ENCODE measurements around the gene HOXB3. TPM values are rescaled to one million over a fixed set of nuclear protein-coding genes. Genes with fewer than 3 reads are reported as not detected.

HOXB3 gene
- total and polyA plus RNA-seq, 2 of the 4 experiments (the other 2 are of a cell fraction), result 6.3 to 59.6 TPM

- peak overlapping the region; percentile 97 for H3K9ac ChIP-seq (ENCODE audit: low read depth, low read length)
- H3K18ac ChIP-seq (ENCODE audit: low read depth, low read length), result peak overlapping the region; percentile 58
- peak; percentile 9 for ATAC-seq (ENCODE audit: low read depth)
- peak; percentile 83 for DNase-seq
- H3K36me3 ChIP-seq (ENCODE audit: control insufficient read depth, insufficient read depth, low read length), result peaks cover 41% of the 10 kb centered on the region
- H3K79me1 ChIP-seq (ENCODE audit: low read depth in 1 of 2, low read length in 2 of 2), result no peaks in the 10 kb centered on the region
- H4K20me1 ChIP-seq (ENCODE audit: insufficient read depth, low read length), result peaks cover 5% of the 10 kb centered on the region
- H4K8ac ChIP-seq (ENCODE audit: low read depth in 2 of 2, low read length in 2 of 2), result peak overlapping the region; percentile 93 to 96
- H3K27me3 ChIP-seq (ENCODE audit: control insufficient read depth, insufficient read depth, low read length), result no peaks in the 10 kb centered on the region
- H2AFZ ChIP-seq (replicated peaks; ENCODE audit: low read length, poor library complexity), result no peak overlapping the region
- H3K4ac ChIP-seq (ENCODE audit: low read depth, low read length), result peak overlapping the region; percentile 99
- in situ Hi-C loops (cut with MboI; ENCODE audit: low sequenced_read_pairs), result no loop called here
- H2BK120ac ChIP-seq (ENCODE audit: low read depth, low read length), result peak overlapping the region; percentile 93
- CTCF ChIA-PET, result interaction anchor here (0.6 kb wide), 1 partner anchor 1456 kb away, joined by 3 read pairs; no protein-coding TSS in a partner anchor
- peaks cover 16% of the 10 kb centered on the region for H3K4me1 ChIP-seq (ENCODE audit: control insufficient read depth, insufficient read depth, low read length)
- POLR2A ChIA-PET (ENCODE audit: unreplicated experiment), result interaction anchor here (1.0 to 1.3 kb wide), 3 partner anchors 11 to 30 kb away, joined by 3 to 5 read pairs (median 4); no protein-coding TSS in a partner anchor
- H3K4me2 ChIP-seq (ENCODE audit: low read depth, low read length), result peak overlapping the region; percentile 96
- H3K9me3 ChIP-seq (ENCODE audit: control insufficient read depth, insufficient read depth, low read length), result no peaks in the 10 kb centered on the region
- H3K56ac ChIP-seq (ENCODE audit: extremely low read depth, insufficient read depth, low read length), result peak overlapping the region; percentile 91
- peak overlapping the region; percentile 68 for H4K5ac ChIP-seq (ENCODE audit: low read depth, low read length)
- H3K9me1 ChIP-seq (ENCODE audit: insufficient read depth, low read length), result no peaks in the 10 kb centered on the region
- TF ChIP-seq BHLHE40 (IDR thresholded peaks at IDR 0.05; ENCODE audit: low read depth, low read length) (no peak), SMC3 (IDR thresholded peaks at IDR 0.05; ENCODE audit: low read depth, low read length) (no peak), MXI1 (IDR thresholded peaks at IDR 0.05; ENCODE audit: borderline replicate concordance, low read depth, low read length) (0 out of 2 replicates have a peak, but pooled peaks have one; percentile 13), CEBPB (IDR thresholded peaks at IDR 0.05; ENCODE audit: low read depth, low read length) (peak; percentile 80), NFE2L2 (IDR thresholded peaks at IDR 0.05; ENCODE audit: low read depth, low read length) (no peak), POLR2A (IDR thresholded peaks at IDR 0.05; ENCODE audit: low read depth, low read length) (0 out of 2 replicates have a peak, but pooled peaks have one; percentile 15)
- TF ChIP-seq, protein P1, sequence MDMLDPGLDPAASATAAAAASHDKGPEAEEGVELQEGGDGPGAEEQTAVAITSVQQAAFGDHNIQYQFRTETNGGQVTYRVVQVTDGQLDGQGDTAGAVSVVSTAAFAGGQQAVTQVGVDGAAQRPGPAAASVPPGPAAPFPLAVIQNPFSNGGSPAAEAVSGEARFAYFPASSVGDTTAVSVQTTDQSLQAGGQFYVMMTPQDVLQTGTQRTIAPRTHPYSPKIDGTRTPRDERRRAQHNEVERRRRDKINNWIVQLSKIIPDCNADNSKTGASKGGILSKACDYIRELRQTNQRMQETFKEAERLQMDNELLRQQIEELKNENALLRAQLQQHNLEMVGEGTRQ (IDR thresholded peaks at IDR 0.05; ENCODE audit: low read depth, low read length), result no peak
- peak overlapping the region; percentile 90 for H2AK9ac ChIP-seq (replicated peaks; ENCODE audit: low read depth, low read length, poor library complexity)
- no TSS peak for BruUV-seq (replicated peaks)
- H3K23ac ChIP-seq (ENCODE audit: low read depth, low read length), result peak overlapping the region; percentile 99
- intact Hi-C loops (cut with micrococcal nuclease), result no loop called here
- peak overlapping the region; percentile 98 for H4K91ac ChIP-seq (ENCODE audit: insufficient read depth, low read depth, low read length)
- H3K4me3 ChIP-seq (ENCODE audit: insufficient read depth, low read depth, low read length), result peak overlapping the region; percentile 69
- H2BK5ac ChIP-seq (ENCODE audit: low read depth, low read length, poor library complexity, severe bottlenecking), result peak overlapping the region; percentile 99
- peak overlapping the region; percentile 100 for H3K14ac ChIP-seq (replicated peaks; ENCODE audit: low read depth, low read length)
- peak overlapping the region; percentile 38; the same call in 1 of the 2 replicates for H2BK20ac ChIP-seq (ENCODE audit: low read depth, low read length)
- WGBS, 2 experiments (ENCODE audit: extremely low coverage in 2 of 2, insufficient read length in 1 of 2), result 0% methylated on average over 8 of the region's 43 CpGs; no CpG with 5 or more reads in 1 of the 2 experiments
- peak overlapping the region; percentile 47; the same call in 2 of the 3 replicates for H2BK15ac ChIP-seq (ENCODE audit: low read depth, low read length)
- peak overlapping the region; percentile 77 for H2AK5ac ChIP-seq (ENCODE audit: low read depth, low read length)
- H3K27ac ChIP-seq (ENCODE audit: insufficient read depth, low read length), result peak overlapping the region; percentile 99
- dilution Hi-C loops (cut with HindIII; ENCODE audit: low sequenced_read_pairs, unreplicated experiment), result no loop called here
Observed at GRCh38 chr17:48576479-48577309, 13.3 kb downstream of the HOXB3 start.
